HepG2 (cell line): Measurements from ENCODE around the gene GPC6. TPM values are rescaled to one million over a fixed set of nuclear protein-coding genes. Genes with fewer than 3 reads are reported as not detected.

Experiments used
- FOXA1 ChIP-seq, 2 experiments: fragments of 450-650 bp in 1 of 2; sonication (generic) in 1 of 2; formaldehyde crosslinking in 1 of 2; IDR thresholded peaks; 2 replicates each; pipeline versions ENCODE4 v1.4.0 to v1.6.1; 2016 to 2020; ENCODE audit warnings: missing genetic modification reagents in 1 of 2
- FOXA3 ChIP-seq: IDR thresholded peaks from 2 replicates; pipeline ENCODE4 v1.6.1; 2016; ENCODE audit warnings: missing genetic modification reagents, missing compliant biosample characterization
- HNF4A ChIP-seq: sonication (generic); formaldehyde crosslinking; IDR thresholded peaks from 2 replicates; pipeline ENCODE4 v1.4.0; 2020; ENCODE audit warnings: missing genetic modification reagents
- MBD4 ChIP-seq: IDR thresholded peaks from 2 replicates; pipeline ENCODE4 v1.6.1; 2012; ENCODE audit warnings: low read length, inconsistent platforms, borderline replicate concordance
- MIXL1 ChIP-seq: IDR thresholded peaks from 2 replicates; pipeline ENCODE4 v1.6.1; 2016
- MYC ChIP-seq: sonication (generic); formaldehyde crosslinking; IDR thresholded peaks from 2 replicates; pipeline ENCODE4 v1.9.0; 2021; ENCODE audit warnings: missing genetic modification reagents, borderline replicate concordance
- SMARCE1 ChIP-seq: fragments of 450-650 bp; IDR thresholded peaks from 2 replicates; pipeline ENCODE4 v1.6.1; 2017; ENCODE audit warnings: borderline replicate concordance
- SOX6 ChIP-seq, 2 experiments: fragments of 450-650 bp in 1 of 2; sonication (generic) in 1 of 2; formaldehyde crosslinking in 1 of 2; IDR thresholded peaks; 2 replicates each; pipeline versions ENCODE4 v1.4.0 to v1.6.1; 2017 to 2020; ENCODE audit warnings: antibody characterized with exemption in 1 of 2, mild to moderate bottlenecking in 1 of 2, missing genetic modification reagents in 1 of 2
- ZMYM4 ChIP-seq: sonication (generic); formaldehyde crosslinking; IDR thresholded peaks from 2 replicates; pipeline ENCODE4 v1.8.1; 2023; ENCODE audit warnings: mild to moderate bottlenecking, missing genetic modification reagents
- ZNF33B ChIP-seq: sonication (generic); formaldehyde crosslinking; IDR thresholded peaks from 2 replicates; pipeline ENCODE4 v1.5.1; 2020; ENCODE audit warnings: mild to moderate bottlenecking, missing genetic modification reagents
- ZSCAN30 ChIP-seq: sonication (generic); formaldehyde crosslinking; IDR thresholded peaks from 2 replicates; pipeline ENCODE4 v1.5.0; 2020; ENCODE audit warnings: mild to moderate bottlenecking, missing genetic modification reagents
- polyA plus RNA-seq, 8 experiments: library from polyadenylated mRNA; depleted of rRNA in 3 of 8; stranded (reverse) in 7 of 8; unstranded in 1 of 8; fragments of >200 nt; fragmentation: Illumina TruSeq in 4 of 8; extraction: Trizol in 4 of 8; gene quantifications; 2 replicates each; pipeline versions ENCODE4 v1.2.1 to v1.2.3, GENCODE V29; 2011 to 2016; ENCODE audit warnings: low read depth in 4 of 8, missing spikeins in 1 of 8, mixed read lengths in 1 of 8; ENCODE audit not compliant: insufficient read depth in 1 of 8
- total RNA-seq, 5 experiments: library from RNA; depleted of rRNA; stranded (reverse); fragments of >200 nt; fragmentation: Illumina TruSeq; extraction: Trizol; gene quantifications; 2 replicates each; pipeline ENCODE4 v1.2.3, GENCODE V29; 2016; ENCODE audit warnings: low read depth in 1 of 5
- TF ChIP-seq, protein P1 (sequence below): sonication (generic); formaldehyde crosslinking; IDR thresholded peaks from 2 replicates; pipeline ENCODE4 v1.5.1; 2020; ENCODE audit warnings: mild to moderate bottlenecking, missing genetic modification reagents, borderline replicate concordance
- TF ChIP-seq, protein P2 (sequence below): IDR thresholded peaks from 2 replicates; pipeline ENCODE4 v1.6.1; 2016; ENCODE audit warnings: mild to moderate bottlenecking
- TF ChIP-seq, protein P3 (sequence below): sonication (generic); formaldehyde crosslinking; conservative IDR thresholded peaks from 2 replicates; pipeline ENCODE4 v1.4.0; 2020; ENCODE audit warnings: missing genetic modification reagents
- TF ChIP-seq, protein P4 (sequence below): sonication (generic); formaldehyde crosslinking; IDR thresholded peaks from 2 replicates; pipeline ENCODE4 v1.5.0; 2020; ENCODE audit warnings: missing genetic modification reagents
- TF ChIP-seq, protein P5 (sequence below): sonication (generic); formaldehyde crosslinking; IDR thresholded peaks from 2 replicates; pipeline ENCODE4 v1.4.0; 2020; ENCODE audit warnings: mild to moderate bottlenecking, missing genetic modification reagents, borderline replicate concordance

The GPC6 gene
- total and polyA plus RNA-seq, 2 of the 13 experiments (the other 11 are each of a cell fraction or from before 2014, with no cell fraction given) = 24.5 to 33.9 TPM

DNA sequence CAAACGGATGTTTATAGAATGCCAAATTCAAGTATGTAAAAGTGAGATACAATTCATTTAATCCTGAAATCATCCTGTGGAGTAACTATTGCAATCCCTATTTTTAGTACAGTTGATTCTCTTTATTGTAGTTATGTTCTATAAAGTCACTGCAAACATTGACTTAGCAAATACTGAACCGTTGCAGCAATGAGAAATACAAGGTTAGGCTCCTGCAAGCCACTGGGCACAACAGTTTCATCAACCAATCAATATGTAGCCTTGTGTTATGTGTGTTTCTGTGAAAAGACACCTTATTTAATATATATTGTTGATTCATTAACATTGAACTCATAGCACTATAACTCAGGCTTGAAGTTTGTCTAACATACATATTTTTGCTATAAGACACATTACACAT is 1078.4 kb downstream of the GPC6 start (continued):
- TF ChIP-seq, protein P1, sequence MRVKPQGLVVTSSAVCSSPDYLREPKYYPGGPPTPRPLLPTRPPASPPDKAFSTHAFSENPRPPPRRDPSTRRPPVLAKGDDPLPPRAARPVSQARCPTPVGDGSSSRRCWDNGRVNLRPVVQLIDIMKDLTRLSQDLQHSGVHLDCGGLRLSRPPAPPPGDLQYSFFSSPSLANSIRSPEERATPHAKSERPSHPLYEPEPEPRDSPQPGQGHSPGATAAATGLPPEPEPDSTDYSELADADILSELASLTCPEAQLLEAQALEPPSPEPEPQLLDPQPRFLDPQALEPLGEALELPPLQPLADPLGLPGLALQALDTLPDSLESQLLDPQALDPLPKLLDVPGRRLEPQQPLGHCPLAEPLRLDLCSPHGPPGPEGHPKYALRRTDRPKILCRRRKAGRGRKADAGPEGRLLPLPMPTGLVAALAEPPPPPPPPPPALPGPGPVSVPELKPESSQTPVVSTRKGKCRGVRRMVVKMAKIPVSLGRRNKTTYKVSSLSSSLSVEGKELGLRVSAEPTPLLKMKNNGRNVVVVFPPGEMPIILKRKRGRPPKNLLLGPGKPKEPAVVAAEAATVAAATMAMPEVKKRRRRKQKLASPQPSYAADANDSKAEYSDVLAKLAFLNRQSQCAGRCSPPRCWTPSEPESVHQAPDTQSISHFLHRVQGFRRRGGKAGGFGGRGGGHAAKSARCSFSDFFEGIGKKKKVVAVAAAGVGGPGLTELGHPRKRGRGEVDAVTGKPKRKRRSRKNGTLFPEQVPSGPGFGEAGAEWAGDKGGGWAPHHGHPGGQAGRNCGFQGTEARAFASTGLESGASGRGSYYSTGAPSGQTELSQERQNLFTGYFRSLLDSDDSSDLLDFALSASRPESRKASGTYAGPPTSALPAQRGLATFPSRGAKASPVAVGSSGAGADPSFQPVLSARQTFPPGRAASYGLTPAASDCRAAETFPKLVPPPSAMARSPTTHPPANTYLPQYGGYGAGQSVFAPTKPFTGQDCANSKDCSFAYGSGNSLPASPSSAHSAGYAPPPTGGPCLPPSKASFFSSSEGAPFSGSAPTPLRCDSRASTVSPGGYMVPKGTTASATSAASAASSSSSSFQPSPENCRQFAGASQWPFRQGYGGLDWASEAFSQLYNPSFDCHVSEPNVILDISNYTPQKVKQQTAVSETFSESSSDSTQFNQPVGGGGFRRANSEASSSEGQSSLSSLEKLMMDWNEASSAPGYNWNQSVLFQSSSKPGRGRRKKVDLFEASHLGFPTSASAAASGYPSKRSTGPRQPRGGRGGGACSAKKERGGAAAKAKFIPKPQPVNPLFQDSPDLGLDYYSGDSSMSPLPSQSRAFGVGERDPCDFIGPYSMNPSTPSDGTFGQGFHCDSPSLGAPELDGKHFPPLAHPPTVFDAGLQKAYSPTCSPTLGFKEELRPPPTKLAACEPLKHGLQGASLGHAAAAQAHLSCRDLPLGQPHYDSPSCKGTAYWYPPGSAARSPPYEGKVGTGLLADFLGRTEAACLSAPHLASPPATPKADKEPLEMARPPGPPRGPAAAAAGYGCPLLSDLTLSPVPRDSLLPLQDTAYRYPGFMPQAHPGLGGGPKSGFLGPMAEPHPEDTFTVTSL (CRISPR knock-in tag) = peak; percentile 83; the same call in 1 of the 2 replicates
- TF ChIP-seq, protein P2, sequence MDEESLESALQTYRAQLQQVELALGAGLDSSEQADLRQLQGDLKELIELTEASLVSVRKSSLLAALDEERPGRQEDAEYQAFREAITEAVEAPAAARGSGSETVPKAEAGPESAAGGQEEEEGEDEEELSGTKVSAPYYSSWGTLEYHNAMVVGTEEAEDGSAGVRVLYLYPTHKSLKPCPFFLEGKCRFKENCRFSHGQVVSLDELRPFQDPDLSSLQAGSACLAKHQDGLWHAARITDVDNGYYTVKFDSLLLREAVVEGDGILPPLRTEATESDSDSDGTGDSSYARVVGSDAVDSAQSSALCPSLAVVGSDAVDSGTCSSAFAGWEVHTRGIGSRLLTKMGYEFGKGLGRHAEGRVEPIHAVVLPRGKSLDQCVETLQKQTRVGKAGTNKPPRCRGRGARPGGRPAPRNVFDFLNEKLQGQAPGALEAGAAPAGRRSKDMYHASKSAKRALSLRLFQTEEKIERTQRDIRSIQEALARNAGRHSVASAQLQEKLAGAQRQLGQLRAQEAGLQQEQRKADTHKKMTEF = peak; percentile 61; the same call in 1 of the 2 replicates
- TF ChIP-seq, protein P3, sequence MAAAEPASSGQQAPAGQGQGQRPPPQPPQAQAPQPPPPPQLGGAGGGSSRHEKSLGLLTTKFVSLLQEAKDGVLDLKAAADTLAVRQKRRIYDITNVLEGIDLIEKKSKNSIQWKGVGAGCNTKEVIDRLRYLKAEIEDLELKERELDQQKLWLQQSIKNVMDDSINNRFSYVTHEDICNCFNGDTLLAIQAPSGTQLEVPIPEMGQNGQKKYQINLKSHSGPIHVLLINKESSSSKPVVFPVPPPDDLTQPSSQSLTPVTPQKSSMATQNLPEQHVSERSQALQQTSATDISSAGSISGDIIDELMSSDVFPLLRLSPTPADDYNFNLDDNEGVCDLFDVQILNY (CRISPR knock-in tag) = no peak
- TF ChIP-seq ZNF33B (no peak), SOX6 (IDR thresholded peaks at IDR 0.05) (no peak), SOX6 (CRISPR knock-in tag; IDR thresholded peaks at IDR 0.05) (peak; percentile 72), MIXL1 (CRISPR knock-in tag) (0 out of 2 replicates have a peak, but pooled peaks have one; percentile 42), MBD4 (no peak; the same call in 1 of the 2 replicates), MYC (CRISPR knock-in tag) (no peak), ZMYM4 (CRISPR knock-in tag) (peak; percentile 48; the same call in 1 of the 2 replicates), FOXA3 (CRISPR knock-in tag) (peak; percentile 76), FOXA1 (IDR thresholded peaks at IDR 0.05) (no peak), FOXA1 (CRISPR knock-in tag; IDR thresholded peaks at IDR 0.05) (peak; percentile 41; the same call in 1 of the 2 replicates), SMARCE1 (no peak), HNF4A (CRISPR knock-in tag) (peak; percentile 49), ZSCAN30 (CRISPR knock-in tag) (no peak)
- TF ChIP-seq, protein P4, sequence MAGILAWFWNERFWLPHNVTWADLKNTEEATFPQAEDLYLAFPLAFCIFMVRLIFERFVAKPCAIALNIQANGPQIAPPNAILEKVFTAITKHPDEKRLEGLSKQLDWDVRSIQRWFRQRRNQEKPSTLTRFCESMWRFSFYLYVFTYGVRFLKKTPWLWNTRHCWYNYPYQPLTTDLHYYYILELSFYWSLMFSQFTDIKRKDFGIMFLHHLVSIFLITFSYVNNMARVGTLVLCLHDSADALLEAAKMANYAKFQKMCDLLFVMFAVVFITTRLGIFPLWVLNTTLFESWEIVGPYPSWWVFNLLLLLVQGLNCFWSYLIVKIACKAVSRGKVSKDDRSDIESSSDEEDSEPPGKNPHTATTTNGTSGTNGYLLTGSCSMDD (CRISPR knock-in tag) = no peak
- TF ChIP-seq, protein P5, sequence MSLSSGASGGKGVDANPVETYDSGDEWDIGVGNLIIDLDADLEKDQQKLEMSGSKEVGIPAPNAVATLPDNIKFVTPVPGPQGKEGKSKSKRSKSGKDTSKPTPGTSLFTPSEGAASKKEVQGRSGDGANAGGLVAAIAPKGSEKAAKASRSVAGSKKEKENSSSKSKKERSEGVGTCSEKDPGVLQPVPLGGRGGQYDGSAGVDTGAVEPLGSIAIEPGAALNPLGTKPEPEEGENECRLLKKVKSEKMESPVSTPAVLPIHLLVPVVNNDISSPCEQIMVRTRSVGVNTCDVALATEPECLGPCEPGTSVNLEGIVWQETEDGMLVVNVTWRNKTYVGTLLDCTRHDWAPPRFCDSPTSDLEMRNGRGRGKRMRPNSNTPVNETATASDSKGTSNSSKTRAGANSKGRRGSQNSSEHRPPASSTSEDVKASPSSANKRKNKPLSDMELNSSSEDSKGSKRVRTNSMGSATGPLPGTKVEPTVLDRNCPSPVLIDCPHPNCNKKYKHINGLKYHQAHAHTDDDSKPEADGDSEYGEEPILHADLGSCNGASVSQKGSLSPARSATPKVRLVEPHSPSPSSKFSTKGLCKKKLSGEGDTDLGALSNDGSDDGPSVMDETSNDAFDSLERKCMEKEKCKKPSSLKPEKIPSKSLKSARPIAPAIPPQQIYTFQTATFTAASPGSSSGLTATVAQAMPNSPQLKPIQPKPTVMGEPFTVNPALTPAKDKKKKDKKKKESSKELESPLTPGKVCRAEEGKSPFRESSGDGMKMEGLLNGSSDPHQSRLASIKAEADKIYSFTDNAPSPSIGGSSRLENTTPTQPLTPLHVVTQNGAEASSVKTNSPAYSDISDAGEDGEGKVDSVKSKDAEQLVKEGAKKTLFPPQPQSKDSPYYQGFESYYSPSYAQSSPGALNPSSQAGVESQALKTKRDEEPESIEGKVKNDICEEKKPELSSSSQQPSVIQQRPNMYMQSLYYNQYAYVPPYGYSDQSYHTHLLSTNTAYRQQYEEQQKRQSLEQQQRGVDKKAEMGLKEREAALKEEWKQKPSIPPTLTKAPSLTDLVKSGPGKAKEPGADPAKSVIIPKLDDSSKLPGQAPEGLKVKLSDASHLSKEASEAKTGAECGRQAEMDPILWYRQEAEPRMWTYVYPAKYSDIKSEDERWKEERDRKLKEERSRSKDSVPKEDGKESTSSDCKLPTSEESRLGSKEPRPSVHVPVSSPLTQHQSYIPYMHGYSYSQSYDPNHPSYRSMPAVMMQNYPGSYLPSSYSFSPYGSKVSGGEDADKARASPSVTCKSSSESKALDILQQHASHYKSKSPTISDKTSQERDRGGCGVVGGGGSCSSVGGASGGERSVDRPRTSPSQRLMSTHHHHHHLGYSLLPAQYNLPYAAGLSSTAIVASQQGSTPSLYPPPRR (CRISPR knock-in tag) = 0 out of 2 replicates have a peak, but pooled peaks have one; percentile 24
